Stimulated activated CD4-positive, alpha-beta T cell treated with anti-CD3 and anti-CD28 coated beads, Interleukin-15, amount 100 ng/mL, for 48 hours (primary cell): Measurements from ENCODE around the gene GOLGA6L2.
"Not testable (repeated sequence)": the region's sequence is repeated elsewhere in the genome, so short reads cannot be mapped to it uniquely, and the experiment has no call there.

ENCODE experiments used
- DNase-seq, 2 donors: peaks; one replicate each; pipeline ENCODE4 v3.0.0-alpha.2; 2020; ENCODE audit warnings: low read depth in 2 of 2

The GOLGA6L2 gene

DNA sequence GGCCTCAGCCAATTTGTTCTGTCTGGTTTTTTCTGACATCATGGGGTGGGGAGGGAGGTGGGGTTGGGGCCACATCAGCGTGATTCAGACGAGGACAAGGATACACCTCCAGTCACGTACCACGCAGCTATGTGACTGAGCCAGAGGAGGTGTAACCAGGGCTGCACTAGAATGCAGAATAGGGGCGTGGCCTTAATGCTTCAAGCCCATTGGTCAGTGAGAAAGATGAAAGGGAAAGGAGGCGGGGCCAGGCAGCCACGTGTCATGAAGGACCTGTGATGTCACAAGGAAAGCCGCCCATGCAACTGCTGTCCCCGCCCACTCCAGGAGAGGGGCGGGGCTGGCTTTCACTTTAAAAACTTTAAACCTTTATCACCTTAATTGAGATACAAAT, at the start of gene GOLGA6L2:
TSS of gene GOLGA6L2 (minus strand) at position 137 of the 394 bp plus-strand sequence. CDS start at position 75, 62 bp downstream.
- peak in 1 of 2 donors; percentile 3 for DNase-seq

- DNase-seq, result no peak
Measured at GRCh38 chr15:23484870-23485269, 37.8 kb upstream of the GOLGA6L2 start.

- DNase-seq, result no peak
Measured at GRCh38 chr15:23483821-23484299, 36.8 kb upstream of the GOLGA6L2 start.

DNA sequence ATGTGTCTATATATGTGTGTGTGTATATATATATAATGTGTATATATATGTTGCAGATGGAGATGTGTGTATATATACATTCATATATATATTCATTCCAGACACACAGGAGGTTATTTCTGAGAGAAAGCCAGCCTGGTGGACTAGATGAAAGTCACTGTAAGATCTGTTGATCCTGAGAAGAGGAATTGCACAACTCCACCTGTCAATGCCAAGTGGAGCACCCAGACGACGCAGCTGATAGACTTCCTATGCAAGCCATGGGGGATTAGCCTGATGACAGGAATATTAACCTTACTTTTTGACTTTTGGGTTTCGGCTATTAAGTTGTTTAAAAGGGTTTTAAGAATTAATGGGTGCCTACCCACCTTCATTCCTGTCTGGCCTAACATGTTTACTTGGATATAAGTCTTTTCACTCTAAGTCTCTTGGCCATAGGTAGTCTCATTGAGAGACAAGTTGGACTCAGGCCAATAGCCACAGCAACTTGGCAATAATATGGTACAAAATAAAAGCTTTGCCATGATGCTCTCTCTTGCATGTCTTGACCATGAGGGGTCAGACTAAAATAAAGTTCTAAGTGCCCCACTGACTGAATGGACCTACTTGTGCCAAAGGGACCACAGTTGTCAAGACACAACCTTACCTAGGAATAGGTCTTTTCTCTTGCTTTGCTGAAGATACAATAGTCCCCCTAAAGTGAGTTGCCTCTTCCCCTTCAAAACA, 35.9 kb upstream of the GOLGA6L2 start:
- DNase-seq, result no peak

DNA sequence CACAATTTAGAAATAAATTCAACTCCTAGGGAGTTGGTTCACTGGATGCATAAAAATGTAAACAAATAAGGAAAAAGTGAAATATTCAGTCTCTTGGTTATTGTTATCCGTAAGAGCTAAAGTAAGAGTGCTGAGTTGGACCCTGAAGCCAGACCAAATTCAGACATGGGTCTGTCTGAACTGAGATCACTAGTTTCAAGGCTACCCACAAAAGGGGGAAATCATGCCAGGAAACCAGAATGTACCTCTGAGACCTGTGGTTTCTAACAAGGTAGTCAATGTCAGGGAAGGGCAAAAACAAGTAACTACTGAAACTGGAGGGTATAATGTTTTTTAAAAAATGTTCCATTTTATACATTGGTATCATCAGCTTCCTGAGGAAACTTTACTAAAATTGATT, 35.2 kb upstream of the GOLGA6L2 start:
- no peak for DNase-seq

- DNase-seq, result no peak
Measured at GRCh38 chr15:23477920-23478319, 30.9 kb upstream of the GOLGA6L2 start.

GRCh38 chr15:23472678-23473077, 25.6 kb upstream of the GOLGA6L2 start:
- DNase-seq, result no peak

DNA sequence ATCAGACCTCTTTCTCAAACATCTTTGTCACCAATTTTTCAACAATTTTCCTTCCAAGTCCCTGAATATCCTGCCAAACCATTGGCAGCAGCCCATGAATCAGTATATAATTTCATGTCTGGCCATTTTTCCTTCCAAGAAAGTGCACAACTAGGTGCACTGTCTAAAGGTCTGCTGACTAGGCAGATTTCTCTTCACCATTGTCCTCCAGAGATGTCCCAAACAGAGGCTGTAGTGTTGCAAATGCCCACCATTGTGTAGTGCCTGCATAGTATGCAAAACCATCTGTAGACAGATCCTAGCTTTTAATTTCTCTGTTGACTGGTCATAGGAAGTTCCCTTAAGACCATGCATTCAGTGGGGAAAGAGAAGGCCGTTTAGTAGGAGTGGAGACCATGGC, 25.0 kb upstream of the GOLGA6L2 start:
- DNase-seq, result no peak

DNA sequence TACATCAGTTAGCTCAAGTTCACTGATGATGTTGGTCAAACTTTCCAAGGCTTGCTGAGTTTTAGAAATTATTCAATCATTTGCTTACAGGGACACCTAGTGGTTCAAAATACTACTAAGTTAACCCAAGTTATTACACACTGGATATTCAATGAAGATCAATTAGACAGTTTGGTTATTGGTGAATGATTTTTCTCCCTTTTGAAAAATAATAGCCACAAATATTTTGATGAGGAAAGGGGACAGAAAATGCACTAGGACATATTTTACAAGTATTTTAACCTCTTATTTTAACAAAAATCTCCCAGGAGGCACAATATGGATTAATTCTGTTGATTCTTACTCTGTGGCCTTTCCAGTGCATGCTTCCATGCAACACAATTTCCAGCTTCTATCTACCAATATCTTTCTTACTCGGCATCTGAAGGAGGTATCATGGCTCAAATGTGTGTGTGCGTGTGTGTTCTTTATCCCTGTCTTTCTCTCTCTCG, 20.1 kb upstream of the GOLGA6L2 start:
- DNase-seq, result no peak

DNA sequence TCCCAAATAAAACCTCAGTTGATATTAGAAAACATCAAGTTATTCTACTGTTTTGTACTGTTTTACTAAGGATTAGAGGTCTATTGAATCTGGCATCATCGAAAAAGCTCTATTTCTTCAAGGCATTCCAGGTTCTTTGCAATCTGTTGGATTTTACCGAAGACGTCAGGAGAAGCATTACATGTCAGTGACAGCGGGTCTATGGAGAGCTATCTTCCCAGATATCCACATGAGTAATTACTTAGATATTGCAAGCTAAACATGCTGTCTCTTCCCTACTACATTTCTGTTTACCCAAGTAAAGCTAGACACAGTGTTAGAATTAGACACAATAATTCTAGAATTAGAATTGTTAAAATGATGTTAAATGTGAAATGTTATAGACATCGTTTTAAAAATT, 10.8 kb upstream of the GOLGA6L2 start:
- no peak for DNase-seq

DNA sequence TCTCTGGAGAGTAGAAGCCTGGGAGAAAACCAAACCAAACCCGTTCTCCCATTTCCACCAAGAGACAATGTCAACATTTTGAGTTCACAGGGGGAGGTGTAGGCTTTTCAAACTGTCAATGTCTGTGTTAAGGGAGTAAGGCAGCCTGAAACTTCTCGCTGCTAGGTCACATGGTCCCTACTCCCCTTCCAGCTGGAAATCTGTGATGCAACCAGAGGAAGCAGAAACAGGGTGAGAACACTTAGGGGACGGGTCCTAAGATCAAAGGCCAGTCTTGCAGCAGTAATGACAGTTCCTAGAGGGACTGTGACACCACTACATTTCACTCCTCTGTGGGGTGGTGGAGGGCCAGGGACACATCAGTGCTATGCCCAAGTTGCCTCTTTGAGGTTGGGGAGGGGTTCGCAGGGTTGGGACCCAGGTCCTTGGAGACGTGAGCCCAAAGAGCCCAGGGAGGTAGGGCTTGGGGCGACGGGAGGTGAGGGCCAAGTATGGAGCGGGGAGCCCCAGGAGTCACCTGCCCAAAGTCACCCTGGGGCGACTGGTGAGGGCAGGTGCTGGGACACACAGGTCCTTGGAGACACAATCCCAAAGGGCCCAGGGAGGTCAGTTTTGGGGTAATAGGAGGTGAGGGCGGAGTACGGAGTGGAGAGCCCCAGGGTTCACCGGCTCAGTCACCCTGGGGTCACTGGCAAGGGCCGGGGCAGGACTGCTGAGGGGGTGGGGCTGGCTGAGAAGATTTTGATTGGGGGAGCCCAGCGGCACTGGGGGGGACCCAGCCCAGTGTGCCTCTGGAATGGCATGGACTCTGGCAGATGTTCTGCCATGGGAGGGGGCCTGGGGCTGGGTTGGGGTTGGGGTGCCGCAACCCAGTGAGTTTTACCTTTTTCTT, 582 bp downstream of the GOLGA6L2 start:
- DNase-seq, result no peak

- no peak for DNase-seq
Measured at GRCh38 chr15:23444269-23444668, 2.8 kb downstream of the GOLGA6L2 start.

DNA sequence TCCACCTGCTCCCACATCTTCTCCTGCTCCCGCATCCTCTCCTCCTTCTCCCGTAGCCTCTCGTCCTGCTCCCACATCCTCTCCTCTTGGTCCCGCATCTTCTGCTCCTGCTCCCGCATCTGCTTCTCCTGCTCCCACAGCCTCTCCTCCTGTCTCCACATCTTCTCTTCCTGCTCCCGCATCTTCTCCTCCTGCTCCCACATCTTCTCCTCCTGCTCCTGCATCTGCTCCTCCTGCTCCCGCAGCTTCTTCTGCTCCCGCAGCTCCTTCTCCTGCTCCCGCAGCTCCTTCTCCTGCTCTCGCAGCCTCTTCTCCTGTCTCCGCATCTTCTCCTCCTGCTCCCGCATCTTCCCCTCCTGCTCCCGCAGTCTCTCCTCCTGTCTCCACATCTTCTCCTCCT, 5.8 kb downstream of the GOLGA6L2 start:
- no peak for DNase-seq

GRCh38 chr15:23440596-23440995, 6.4 kb downstream of the GOLGA6L2 start:
- no peak for DNase-seq

- DNase-seq, result no peak
Measured at GRCh38 chr15:23439513-23439912, 7.5 kb downstream of the GOLGA6L2 start.

GRCh38 chr15:23438816-23439466, 8.1 kb downstream of the GOLGA6L2 start:
- no peak for DNase-seq

DNA sequence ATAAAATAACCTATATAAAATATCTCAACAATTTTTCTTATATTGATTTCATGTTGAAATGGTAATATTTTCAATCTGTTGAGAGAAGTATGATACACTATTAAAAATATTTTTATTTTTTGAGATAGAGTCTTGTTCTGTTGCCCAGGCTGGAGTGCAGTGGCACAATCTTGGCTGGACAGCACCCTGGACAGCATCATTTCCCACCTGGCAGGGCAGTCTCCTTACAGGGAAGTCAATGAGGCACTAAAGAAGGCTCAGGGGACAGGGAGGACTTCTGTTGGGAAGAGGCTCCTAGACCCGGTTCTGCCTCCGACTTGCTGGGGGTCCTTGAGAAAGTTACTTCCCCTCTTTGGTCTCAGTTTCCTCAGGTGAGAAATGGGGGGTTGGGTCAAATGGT, 9.4 kb downstream of the GOLGA6L2 start:
- DNase-seq, result no peak

DNA sequence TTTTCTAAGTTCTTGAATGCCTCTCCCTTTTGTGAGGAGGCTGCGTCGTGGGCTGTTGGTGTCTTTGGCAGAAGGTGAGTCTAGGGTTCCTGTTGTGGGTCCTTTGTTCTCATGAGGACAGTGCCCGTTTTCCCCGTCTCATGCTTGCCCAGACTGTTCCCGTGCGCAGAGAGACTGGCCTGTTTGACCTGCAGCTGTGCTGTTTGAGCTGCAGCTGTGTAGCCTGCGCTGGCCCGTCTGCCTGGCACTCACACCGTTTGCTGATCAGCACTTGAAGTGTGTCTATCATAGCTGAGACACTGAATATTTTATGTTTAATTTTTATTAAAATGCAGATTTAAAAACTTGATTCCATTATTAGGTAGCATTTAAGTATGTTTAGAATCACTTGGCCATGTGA, 9.9 kb downstream of the GOLGA6L2 start:
- no peak for DNase-seq

- DNase-seq, result no peak
Measured at GRCh38 chr15:23436421-23436820, 10.6 kb downstream of the GOLGA6L2 start.

- not testable (repeated sequence) for DNase-seq
Measured at GRCh38 chr15:23434699-23435098, 12.3 kb downstream of the GOLGA6L2 start.

GRCh38 chr15:23425327-23425726, 21.7 kb downstream of the GOLGA6L2 start:
- DNase-seq, result not testable (repeated sequence)
